Occipital lobe (tissue), 2 donors: ENCODE measurements around the gene TMEM131. TPM values are rescaled to one million over a fixed set of nuclear protein-coding genes. Genes with fewer than 3 reads are reported as not detected.

Source experiments
- DNase-seq: peaks from one replicate; lab custom pipeline; 2025; lab: John Stamatoyannopoulos, UW
- total RNA-seq: library from RNA; depleted of rRNA; stranded (reverse); fragments of >200 nt; gene quantifications from one replicate; pipeline ENCODE4 v1.2.3, GENCODE V29; 2014

TMEM131 gene
- total RNA-seq, 1 donor from 2014 or later = 42.9 TPM

DNA sequence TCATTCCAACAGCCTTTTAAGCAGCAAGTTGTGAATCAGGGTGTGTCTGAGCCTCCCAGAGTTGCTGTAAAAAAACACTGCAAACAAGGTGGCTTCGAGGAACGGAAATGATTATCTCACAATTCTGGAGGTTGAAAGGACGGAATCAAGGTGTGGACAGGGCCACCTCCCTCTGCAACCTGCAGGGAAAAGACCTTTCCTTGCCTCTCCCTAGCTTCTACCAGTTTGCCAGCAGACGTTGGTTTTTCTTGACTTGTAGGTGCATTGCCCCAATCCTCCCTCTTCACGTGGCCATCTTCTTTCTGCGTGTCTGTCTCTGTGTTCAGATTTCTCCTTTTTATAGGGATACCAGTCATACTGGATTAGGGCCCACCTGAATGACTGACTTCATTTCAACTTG lies 24.8 kb upstream of the TMEM131 start:
- DNase-seq = no peak

DNA sequence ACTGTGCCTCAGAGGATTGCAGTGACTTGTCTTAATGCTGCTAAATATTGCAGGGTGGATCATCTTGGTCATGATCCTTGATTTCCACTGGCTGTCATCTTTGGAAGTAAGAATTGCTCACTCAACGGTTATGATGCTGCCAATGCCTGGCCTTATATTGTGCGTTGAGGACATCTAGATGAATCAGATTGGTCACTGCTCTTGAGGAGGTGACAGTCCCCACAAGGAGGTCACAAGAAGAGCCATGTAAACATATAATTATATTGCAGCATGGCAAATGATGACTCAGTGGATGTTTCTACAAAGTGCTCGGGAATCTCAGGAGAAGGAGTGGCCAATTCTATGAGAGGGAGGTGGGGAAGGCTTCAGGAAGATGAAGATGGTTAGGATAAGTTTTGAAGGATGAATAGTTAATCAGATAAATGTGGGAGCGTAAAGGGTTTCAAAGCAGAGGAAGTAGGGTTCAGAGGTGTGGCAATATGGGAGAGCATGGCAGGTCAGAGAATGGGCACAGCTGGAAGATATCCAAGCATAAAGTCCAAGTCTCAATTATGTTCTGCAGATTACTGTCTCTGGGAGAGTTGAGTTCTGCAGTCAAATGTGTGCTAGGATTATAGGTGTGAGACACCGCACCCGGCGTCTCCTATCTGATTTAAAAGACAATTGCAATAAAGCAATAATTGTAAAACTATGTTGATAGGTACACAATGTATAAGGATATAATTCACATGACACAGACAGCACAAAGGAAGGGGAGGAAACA lies 21.3 kb upstream of the TMEM131 start:
- no peak for DNase-seq

DNA sequence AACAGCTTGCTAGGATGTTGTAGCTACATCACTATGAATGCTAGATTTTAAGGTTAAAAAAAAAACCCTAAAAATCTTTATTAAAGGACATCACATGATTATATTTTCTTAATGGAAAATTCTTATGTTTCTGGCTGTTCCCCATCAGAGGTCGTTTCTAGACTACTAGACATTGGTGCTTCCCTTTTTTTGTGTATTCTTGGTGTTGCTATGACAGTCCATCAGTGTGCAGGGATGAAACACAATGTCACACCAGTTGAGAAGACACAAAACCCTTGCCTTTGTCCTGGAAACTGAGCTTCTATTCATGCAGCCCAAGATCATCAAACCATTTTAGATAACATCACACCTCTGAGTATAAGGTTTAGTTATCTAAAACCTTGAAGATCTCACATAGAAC lies 19.9 kb upstream of the TMEM131 start:
- DNase-seq = no peak

DNA sequence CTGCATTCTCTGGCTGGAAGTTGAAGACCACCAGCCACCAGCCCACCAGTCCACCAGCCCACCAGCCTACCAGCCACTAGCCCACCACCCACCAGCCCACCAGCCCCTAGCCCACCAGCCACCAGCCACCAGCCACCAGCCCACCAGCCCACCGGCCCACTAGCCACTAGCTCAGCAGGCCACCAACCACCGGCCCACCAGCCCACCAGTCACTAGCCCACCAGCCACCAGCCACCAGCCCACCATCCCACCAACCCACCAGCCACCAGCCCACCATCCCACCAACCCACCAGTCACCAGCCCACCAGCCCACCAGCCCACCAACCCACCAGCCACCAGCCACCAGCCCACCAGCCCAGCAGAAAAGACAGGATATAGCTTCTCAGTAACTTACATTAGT lies 18.6 kb upstream of the TMEM131 start:
- no peak for DNase-seq

DNA sequence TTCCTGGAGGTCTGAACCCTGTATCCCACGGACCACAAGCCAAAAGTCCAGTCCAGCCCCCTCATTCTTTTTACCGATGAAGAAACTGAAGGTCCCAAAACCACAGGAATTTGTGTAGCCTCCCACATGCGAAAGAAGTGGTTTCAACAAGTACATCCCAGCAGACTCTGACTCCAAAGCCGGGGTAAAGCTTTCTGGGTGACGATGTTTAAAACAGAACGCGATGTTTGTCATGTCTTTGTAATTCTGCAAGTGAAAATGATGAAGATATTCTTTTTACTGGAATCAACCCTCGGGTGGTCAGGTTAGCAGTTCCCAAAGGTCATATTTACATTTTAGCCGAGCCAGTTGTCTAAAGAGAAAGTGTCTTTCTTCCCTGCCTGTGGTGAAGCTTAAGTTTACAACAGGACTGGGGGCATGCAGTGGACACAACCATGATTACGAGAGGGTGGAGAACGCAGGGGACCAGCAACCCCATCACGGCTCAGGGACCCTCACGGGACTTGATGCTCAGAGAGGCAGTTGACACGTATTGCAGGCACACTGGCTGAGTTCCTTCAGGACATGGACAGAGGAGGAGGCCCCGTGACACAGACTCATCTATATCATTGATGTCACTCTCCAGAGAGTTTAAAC lies 17.8 kb upstream of the TMEM131 start:
- no peak for DNase-seq

DNA sequence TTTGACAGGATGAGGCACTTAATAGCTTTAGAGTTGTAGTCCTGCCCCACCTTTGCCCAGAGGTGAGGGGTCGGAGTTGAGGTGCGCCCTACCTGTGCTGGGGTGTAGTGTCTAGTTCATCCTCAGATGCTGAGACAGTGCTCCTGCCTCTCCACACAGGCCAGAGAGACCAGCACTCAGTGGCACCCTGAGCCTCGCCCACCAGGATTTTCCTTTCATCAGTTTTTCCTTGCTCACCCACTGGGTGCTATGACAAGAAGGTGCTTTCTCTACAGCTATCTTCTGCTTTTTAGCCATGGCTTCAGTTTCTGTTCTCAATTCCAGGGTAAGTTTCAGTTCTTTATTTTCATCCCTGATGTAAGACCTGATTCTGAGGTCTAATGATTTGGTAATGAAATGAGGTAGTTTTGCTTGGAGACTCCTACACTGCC lies 16.8 kb upstream of the TMEM131 start:
- no peak for DNase-seq

DNA sequence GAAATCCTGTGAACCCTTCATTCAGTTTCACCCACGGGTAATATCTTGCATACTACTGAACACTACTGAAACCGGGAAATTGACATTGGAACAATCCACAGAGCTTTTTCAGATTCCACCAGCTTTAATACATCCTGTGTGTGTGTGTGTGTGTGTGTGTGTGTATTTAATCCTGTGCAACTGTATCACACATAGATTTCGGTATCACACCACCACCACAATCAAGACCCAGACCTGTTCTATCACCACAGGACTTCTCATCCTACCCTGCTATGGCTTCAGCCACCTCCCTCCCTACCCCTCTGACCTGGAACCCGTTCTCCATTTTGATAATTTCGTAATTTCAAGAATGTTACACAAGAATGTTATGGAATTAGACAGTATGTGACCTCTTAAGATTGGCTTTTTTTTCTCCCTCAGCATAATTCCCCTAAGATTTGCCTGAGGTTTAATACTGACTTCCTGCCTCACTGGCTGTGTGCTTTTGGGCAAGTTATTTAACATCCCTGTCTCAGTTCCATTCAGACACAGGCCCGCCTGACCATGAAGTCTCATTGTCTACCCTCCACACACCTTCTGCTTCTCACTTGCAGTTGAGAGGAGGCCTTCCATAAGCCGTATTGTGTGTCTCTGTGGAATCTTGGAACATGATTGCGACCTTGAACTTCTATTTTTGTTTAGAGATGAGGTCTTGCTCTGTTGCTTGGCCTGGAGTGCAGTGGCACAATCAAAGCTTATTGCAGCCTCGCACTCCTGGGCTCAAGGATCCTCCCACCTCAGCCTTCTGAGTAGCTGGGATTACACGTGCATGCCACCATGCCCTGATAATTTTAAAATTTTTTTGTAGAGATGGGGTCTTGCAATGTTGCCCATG lies 14.4 kb upstream of the TMEM131 start:
- no peak for DNase-seq

DNA sequence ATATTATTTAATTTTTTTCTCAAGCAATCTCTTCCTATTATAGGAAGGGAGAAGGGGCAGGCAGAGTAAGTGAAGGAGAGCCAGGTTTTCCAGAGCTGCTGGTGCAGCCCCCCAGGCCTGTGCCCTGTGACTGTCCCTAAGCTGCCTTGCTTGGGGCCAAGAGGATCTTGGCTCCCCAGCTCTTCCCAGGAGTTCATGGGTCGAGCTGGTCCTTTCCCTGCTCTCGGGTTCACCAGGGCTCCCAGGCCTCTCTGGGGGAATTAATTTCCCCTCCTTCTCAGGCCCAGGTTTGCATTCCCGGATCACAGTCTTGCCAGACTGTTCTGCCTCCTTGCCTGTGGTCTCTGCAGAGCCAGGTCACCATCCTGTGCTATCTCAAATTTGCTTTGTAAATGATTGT lies 12.7 kb upstream of the TMEM131 start:
- no peak for DNase-seq

DNA sequence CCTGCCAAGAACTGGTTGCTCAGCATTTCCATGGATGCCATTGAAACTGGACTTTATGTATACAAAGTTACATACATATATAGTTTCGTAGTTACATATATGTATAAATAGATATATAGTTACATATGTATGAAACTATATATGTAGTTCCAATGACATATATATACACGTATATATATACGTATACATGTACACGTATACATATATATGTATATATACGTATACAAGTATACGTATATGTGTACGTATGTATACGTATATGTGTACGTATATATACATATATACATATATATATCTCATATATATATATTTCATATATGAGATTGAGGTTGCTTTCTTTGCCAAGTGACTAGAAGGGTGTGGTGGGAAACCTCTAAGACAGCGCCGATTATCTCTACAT lies 10.6 kb upstream of the TMEM131 start:
- DNase-seq = no peak

DNA sequence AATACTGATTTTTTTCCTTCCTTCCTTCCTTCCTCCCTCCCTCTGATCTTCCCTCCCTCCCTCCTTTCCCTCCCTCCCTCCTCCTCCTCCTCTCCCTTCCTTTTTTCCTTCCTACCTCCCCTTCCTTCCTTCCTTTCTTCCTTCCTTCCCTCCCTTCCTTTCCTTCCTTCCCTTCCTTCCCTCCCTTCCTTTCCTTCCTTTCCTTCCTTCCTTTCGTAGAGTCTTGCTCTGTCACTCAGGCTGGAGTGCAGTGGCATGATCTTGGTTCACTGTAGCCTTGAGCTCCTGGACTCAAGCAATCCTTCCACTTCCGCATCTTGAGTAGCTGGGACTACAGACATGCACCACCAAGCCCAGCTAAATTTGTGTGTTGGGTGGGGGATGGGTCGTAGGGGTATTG lies 8.9 kb upstream of the TMEM131 start:
- DNase-seq = no peak

DNA sequence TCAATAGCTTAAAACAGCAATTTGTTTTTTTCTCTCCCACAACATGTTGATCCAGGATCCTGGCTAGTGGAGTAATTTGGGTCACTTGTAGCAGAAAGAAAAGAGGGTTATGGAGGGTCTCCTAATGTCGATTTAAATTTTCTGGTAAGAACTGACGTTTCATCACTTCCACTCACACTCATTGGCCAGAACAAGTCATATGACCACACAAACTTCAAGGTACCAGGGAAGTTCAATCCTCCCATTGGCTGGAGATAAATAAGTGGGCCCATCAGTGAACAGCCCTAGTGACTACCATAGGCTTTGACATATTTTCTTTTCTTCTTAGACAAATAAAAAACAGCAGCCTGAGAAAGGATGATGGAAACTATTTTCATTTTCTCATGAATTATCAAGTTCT lies 8.3 kb upstream of the TMEM131 start:
- DNase-seq = no peak

DNA sequence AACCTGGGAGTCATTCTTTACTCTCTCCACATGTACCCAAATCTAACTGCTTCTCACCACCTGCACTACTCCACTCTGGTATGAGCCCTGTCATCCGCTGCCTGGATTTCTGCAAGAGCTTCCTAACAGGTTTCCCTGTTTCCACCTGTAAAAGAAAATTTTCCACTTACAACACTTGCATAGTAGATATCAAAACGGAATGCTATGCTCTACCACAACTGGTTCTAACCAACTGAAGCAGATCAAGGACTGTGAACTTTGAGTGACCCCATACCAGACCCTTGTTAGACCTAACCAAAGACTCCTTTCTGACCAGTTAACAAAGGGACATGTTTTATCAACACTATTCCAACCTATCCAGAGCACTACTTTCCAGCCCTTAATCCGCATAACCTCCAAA lies 3.8 kb upstream of the TMEM131 start:
- DNase-seq = no peak

DNA sequence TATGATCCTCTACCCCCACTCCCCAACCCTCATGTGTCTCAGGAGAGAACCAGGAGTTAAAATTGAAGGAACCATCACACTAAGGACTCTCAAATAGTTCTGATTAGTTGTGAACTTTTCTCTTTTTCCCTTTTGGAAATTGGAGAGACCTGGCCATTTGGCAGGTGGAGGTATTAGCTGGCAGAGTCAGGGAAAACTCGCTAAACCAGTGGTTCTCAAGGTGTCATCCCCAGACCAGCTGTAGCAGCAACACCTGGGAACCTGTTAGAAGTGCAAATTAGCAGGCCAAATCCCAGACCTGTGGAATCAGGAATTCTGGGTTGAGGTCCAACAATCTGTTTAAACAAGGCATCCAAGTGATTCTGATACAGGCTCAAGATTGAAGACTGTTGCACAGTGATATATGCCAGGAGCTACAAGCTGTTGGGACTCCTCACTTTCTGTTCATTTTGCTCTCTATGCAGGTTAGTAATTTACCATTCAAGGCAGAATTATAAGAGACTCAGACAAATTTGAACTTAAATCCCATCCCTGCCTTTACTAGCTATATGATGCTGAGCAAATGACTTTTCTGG lies 2.8 kb upstream of the TMEM131 start:
- DNase-seq = no peak

DNA sequence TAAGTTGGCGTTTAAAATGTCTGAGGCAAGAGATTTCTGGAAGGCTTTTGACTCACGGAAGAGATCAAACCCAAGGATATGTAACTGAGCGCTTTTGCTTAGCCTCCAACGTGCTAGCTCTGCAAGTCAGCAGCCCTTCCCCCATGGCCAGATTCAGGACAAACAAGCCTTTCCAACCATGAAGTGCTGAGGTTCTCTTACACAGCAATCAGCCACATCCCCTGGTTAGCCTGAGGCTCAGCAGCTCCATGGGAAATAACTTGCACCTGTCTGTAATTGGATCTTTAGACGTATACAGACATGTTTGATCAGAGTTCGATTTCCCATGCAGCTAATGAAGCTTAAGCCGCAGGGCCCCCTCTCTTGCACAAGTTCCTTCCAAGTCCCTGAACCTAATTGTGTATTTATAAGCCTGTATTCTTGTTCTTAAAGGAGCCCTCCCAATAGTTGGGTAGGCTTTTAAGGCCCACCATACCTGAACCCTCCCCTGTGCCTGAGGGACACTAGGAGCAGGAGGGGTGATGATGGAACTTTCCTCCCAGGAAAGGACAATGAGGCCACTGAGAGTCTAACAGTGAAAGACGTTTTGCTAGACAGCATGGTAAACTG lies 2.1 kb upstream of the TMEM131 start:
- DNase-seq = no peak

DNA sequence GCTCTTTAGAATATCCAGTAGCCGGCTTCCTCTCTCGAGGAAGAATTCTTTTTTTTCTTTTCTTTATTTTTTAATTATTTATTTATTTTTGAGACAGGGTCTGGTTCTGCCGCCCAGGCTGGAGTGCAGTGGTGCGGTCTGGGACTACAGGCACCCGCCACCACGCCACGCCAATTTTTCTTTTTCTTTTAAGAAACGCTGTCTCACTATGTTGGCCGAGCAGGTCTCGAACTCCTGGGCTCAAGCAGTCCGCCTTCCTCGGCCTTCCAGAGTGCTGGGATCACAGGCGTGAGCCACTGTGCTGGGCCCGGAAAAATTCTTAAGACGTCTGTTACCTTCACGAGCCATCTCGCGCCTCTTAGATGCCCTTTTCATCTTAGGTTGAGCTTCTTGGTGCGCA lies 931 bp upstream of the TMEM131 start:
- no peak for DNase-seq

DNA sequence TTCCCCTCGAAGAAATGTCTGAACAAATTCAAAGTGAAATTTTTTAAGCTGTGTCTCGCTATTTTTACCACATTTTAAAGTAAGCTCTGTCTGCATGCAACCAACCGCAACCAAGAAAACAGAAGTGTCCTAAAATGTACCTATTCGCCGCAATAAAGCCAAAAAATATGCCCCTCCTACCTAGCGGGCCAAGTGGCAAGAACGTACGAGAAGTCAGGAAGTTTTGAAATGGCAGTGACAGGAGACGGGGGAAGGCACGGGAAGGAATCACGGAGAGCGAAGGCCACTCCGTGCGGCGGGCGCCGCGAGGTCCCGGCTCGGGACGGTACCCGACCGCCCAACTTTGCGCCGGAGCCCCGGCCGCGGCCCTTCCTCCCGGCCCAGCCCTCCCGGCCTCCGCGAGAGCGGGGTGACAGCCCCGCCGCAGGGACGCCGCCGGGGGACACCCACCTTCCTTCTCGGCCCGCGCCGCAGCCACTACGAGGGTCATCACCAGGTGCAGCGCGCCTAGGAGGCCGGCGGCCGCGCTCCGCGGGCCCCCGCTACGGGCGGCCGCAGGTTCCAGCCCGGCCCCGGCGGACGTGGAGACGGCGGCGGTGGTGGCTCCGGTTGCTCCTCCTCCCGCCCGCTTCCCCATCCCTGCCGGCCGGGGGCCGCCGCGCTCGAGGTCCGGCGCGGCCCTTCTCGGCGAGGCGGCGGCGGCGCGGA lies 568 bp downstream of the TMEM131 start:
- DNase-seq = peak; percentile 57

DNA sequence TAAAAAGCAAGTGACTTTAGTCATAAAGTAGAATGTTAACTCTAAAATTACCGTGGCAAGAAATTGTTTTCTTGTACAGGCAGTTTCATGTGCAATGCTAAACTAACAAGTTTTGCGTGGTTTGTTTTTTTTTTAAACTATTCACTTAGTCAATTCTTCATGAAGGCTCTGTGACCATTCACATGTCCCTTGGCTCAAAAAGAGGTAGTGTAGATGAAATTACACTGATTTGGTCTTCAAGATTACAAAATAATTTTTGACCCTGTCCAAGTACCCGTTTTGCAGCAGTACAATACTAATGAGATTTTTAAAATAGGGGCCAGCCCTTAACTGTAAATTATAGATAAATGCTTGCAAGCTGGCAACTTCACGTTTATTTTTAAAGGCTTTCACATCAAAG lies 1.3 kb downstream of the TMEM131 start:
- no peak for DNase-seq

DNA sequence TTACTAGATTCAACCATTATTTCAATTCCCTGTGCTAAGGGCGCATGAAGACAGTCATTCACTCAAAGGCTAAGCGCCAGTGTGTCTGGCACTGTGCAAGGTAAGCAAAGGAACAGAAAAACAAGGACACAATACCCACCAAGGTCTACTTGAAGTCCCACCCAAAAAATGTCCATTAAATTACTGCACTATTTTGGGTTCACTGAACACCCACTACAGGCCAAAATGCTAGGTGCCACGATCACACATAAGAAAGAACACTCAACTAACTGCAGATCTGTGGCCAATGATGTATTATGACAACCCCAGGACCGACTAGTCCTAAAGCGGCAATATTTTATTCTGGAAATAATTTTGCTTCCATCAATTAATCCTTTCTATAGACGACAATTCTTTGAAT lies 1.8 kb downstream of the TMEM131 start:
- DNase-seq = no peak

DNA sequence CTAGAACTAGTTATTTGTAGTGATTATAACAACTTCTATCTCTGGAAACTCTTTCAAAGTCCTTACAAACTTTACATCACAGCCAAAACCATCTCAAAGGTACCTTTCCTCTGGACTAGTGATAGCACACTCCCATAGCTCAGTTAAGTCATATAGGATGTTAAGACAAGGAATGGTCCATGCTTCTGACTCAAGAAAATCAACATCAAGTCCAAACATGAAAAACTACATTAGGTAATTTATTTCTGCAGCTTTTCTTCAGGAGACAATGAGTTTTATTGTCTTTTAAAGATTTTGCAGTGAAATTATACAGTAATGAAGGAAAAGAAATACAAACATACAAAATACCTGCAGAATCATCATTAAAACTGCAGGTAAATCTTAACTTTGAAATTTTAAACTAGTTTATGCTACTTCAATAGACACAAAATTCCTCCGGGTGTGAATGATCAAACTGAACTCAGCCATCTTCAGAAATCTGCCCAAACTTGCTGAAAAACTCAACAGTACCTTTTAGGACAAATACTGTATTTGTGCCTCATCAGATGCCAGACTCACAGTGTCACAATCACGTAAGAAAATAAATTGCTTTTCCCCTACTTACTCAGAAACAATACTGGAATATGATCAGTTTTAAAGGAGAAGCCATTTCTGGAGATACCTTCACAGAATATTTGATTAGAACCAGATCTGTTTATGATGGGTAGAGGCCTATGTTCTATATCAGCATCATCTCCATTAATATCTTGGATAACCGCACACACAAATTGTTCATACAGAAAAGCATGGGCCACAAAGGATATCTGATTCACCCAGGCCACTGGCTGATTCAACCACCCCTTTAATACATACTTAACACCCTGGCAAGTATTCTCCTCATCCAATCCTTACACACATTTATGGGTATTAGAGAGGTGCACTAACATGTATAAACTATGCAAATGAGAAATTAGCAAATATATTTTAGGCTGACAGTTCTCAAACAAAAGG lies 2.6 kb downstream of the TMEM131 start:
- DNase-seq = no peak
